HG02588 (cell line): ENCODE measurements around the gene HIF3A.
"Not testable (repeated sequence)": the region's sequence is repeated elsewhere in the genome, so short reads cannot be mapped to it uniquely, and the experiment has no call there.

ENCODE experiments used
- ATAC-seq: cut with Tn5 transposase; IDR thresholded peaks from one replicate; pipeline ENCODE4 v1.9.1; 2021; ENCODE audit warnings: mild to moderate bottlenecking, moderate library complexity; ENCODE audit not compliant: unreplicated experiment

Gene HIF3A

GRCh38 chr19:46355234-46356148, 58.6 kb downstream of the HIF3A start:
- ATAC-seq: no peak

- no peak for ATAC-seq
Measured at GRCh38 chr19:46356149-46357055, 59.6 kb downstream of the HIF3A start.

- ATAC-seq: no peak
Measured at GRCh38 chr19:46357846-46358583, 61.2 kb downstream of the HIF3A start.

- ATAC-seq: no peak
Measured at GRCh38 chr19:46361915-46362314, 65.1 kb downstream of the HIF3A start.

- no peak for ATAC-seq
Measured at GRCh38 chr19:46364359-46364758, 67.5 kb downstream of the HIF3A start.

- ATAC-seq: no peak
Measured at GRCh38 chr19:46365561-46365960, 68.7 kb downstream of the HIF3A start.

- ATAC-seq: no peak
Measured at GRCh38 chr19:46366620-46367292, 69.9 kb downstream of the HIF3A start.

- no peak for ATAC-seq
Measured at GRCh38 chr19:46367426-46367825, 70.6 kb downstream of the HIF3A start.

- ATAC-seq: no peak
Measured at GRCh38 chr19:46368116-46368515, 71.3 kb downstream of the HIF3A start.

- ATAC-seq: no peak
Measured at GRCh38 chr19:46369817-46370216, 73.0 kb downstream of the HIF3A start.

GRCh38 chr19:46371371-46371901, 74.6 kb downstream of the HIF3A start:
- ATAC-seq: no peak

- ATAC-seq: no peak
Measured at GRCh38 chr19:46372901-46373490, 76.2 kb downstream of the HIF3A start.

- ATAC-seq: no peak
Measured at GRCh38 chr19:46373491-46374359, 76.9 kb downstream of the HIF3A start.

GRCh38 chr19:46374536-46375475, 78.0 kb downstream of the HIF3A start:
- ATAC-seq: no peak

GRCh38 chr19:46375476-46376067, 78.7 kb downstream of the HIF3A start:
- not testable (repeated sequence) for ATAC-seq

- no peak for ATAC-seq
Measured at GRCh38 chr19:46376241-46377153, 79.7 kb downstream of the HIF3A start.
